Endothelial cell of umbilical vein (primary cell): ENCODE results near the gene ENPEP. TPM values are rescaled to one million over a fixed set of nuclear protein-coding genes. Genes with fewer than 3 reads are reported as not detected.
A peak's percentile ranks its signal among the peaks of the same experiment; 100 is the strongest.

ENCODE experiments used
- BruUV-seq: library from RNA; stranded (reverse); fragments of 400-500 nt; replicated peaks from 2 replicates; lab custom pipeline; 2021; lab: Mats Ljungman, UMichigan
- CTCF ChIA-PET: fragments of 300-600, 350-600 bp; sonication (Branson Sonifier 250); formaldehyde crosslinking; loops from one replicate; lab custom pipeline; 2021; ENCODE audit warnings: antibody characterized with exemption, inconsistent platforms; lab: Charles Lee
- POLR2A ChIA-PET: fragments of 300-600, 350-600 bp; sonication (Branson Sonifier 250); formaldehyde crosslinking; loops from one replicate; lab custom pipeline; 2021; ENCODE audit warnings: antibody characterized with exemption, inconsistent platforms; lab: Charles Lee
- DNase-seq: peaks from one replicate; pipeline ENCODE4 v3.0.0-alpha.2; 2011; ENCODE audit warnings: low read depth, low spot score
- FAIRE-seq: peaks from 2 replicates; lab custom pipeline; 2011; peaks lifted over from hg19 to GRCh38; lab: Jason Lieb, UNC
- H2AFZ ChIP-seq: 2 replicates; pipeline ENCODE4 v1.6.0; 2012; ENCODE audit warnings: low read depth, low read length, control low read depth, inconsistent platforms
- H3K27ac ChIP-seq: 2 replicates; pipeline ENCODE4 v1.5.1; 2011; ENCODE audit warnings: low read depth, mild to moderate bottlenecking, control low read depth, low read length, moderate library complexity; ENCODE audit not compliant: insufficient read depth
- H3K27me3 ChIP-seq, 2 experiments: 2 replicates each; pipeline versions ENCODE4 v1.6.0 to v1.6.1; 2011; ENCODE audit warnings: low read length in 2 of 2, mixed read lengths in 1 of 2; ENCODE audit not compliant: control insufficient read depth in 2 of 2, insufficient read depth in 2 of 2
- H3K36me3 ChIP-seq, 2 experiments: 2 replicates in 1 of 2; 3 replicates in 1 of 2; pipeline ENCODE4 v1.5.1; 2011; ENCODE audit warnings: low read length in 2 of 2, mild to moderate bottlenecking in 1 of 2, moderate library complexity in 1 of 2; ENCODE audit not compliant: control insufficient read depth in 2 of 2, insufficient read depth in 2 of 2; ENCODE audit errors: extremely low read depth in 1 of 2
- H3K4me1 ChIP-seq: 3 replicates; pipeline ENCODE4 v1.5.1; 2011; ENCODE audit warnings: mild to moderate bottlenecking, low read length; ENCODE audit not compliant: control insufficient read depth, insufficient read depth; ENCODE audit errors: extremely low read depth
- H3K4me2 ChIP-seq: 2 replicates; pipeline ENCODE4 v1.6.1; 2011; ENCODE audit warnings: low read length, control low read depth, mixed read lengths; ENCODE audit not compliant: insufficient read depth
- H3K4me3 ChIP-seq, 3 experiments: fragments of 200-600 bp in 1 of 3; sonication (generic), shearing (Covaris generic) in 1 of 3; replicated peaks in 1 of 3; 2 replicates each; pipeline ENCODE4 v1.5.1; 2011 to 2016; ENCODE audit warnings: control low read depth in 3 of 3, low read length in 3 of 3, mild to moderate bottlenecking in 2 of 3, inconsistent platforms in 1 of 3, low read depth in 1 of 3, moderate library complexity in 1 of 3; ENCODE audit not compliant: insufficient read depth in 1 of 3
- H3K79me2 ChIP-seq: 2 replicates; pipeline ENCODE4 v1.6.0; 2012; ENCODE audit warnings: low read length, inconsistent platforms; ENCODE audit not compliant: control insufficient read depth, insufficient read depth
- H3K9ac ChIP-seq: replicated peaks from 2 replicates; pipeline ENCODE3; 2011; ENCODE audit warnings: low read length, control low read depth; ENCODE audit not compliant: insufficient read depth; ENCODE audit errors: extremely low read depth
- H3K9me1 ChIP-seq: replicated peaks from 3 replicates; pipeline ENCODE4 v1.6.0; 2011; ENCODE audit warnings: mild to moderate bottlenecking, low read length; ENCODE audit not compliant: control insufficient read depth, insufficient read depth; ENCODE audit errors: extremely low read depth
- H3K9me3 ChIP-seq: replicated peaks from 2 replicates; pipeline ENCODE4 v1.5.1; 2012; ENCODE audit warnings: low read length, inconsistent platforms; ENCODE audit not compliant: control insufficient read depth, insufficient read depth
- H4K20me1 ChIP-seq: replicated peaks from 2 replicates; pipeline ENCODE3; 2011; ENCODE audit warnings: mild to moderate bottlenecking, low read length; ENCODE audit not compliant: control insufficient read depth, insufficient read depth; ENCODE audit errors: extremely low read depth
- EZH2 ChIP-seq: IDR thresholded peaks from 2 replicates; pipeline ENCODE4 v1.6.1; 2012; ENCODE audit warnings: borderline replicate concordance, low read depth, mild to moderate bottlenecking, moderate library complexity, low read length, inconsistent platforms; ENCODE audit not compliant: severe bottlenecking
- GATA2 ChIP-seq: IDR thresholded peaks from 2 replicates; pipeline ENCODE4 v1.7.0; 2011; ENCODE audit warnings: low read depth, mild to moderate bottlenecking, moderate library complexity, mixed read lengths, low read length; ENCODE audit not compliant: insufficient read length, insufficient read depth
- MYC ChIP-seq: IDR thresholded peaks from one replicate; pipeline ENCODE4 v1.6.1; 2011; ENCODE audit warnings: mild to moderate bottlenecking, low read depth, low read length
- POLR2AphosphoS5 ChIP-seq: IDR thresholded peaks from 2 replicates; pipeline ENCODE4 v1.6.1; 2012; ENCODE audit warnings: low read depth, mild to moderate bottlenecking, control low read depth, low read length, moderate library complexity; ENCODE audit not compliant: insufficient read depth
- dilution Hi-C: fragments of 300-500 bp; cut with MboI; formaldehyde crosslinking; loops from one replicate; pipeline ENCODE4 v1.15.0; 2019; ENCODE audit warnings: low sequenced_read_pairs; ENCODE audit not compliant: extremely low pct_ligation_motif_present
- intact Hi-C: fragments of 100-400 bp; cut with micrococcal nuclease; formaldehyde crosslinking; loops from one replicate; pipeline ENCODE4 v1.10.0; 2022
- polyA plus RNA-seq, 4 experiments: library from polyadenylated mRNA; depleted of rRNA in 3 of 4; stranded (reverse) in 3 of 4; unstranded in 1 of 4; fragments of >200 nt; gene quantifications; 2 replicates each; pipeline versions ENCODE4 v1.2.1 to v1.2.3, GENCODE V29; 2011 to 2012; ENCODE audit warnings: missing spikeins in 1 of 4
- total RNA-seq: library from RNA; stranded (reverse); gene quantifications from 2 replicates; pipeline ENCODE4 v1.2.3, GENCODE V29; 2021
- TF ChIP-seq, protein P1 (sequence below): IDR thresholded peaks from 2 replicates; pipeline ENCODE4 v1.6.1; 2011; ENCODE audit not compliant: insufficient read depth, insufficient read length
- TF ChIP-seq, protein P2 (sequence below), 2 donors: IDR thresholded peaks; 1 replicate in 1 of 2; 2 replicates in 1 of 2; pipeline ENCODE4 v1.5.1; 2011; ENCODE audit warnings: low read length in 2 of 2, mild to moderate bottlenecking in 2 of 2, moderate library complexity in 2 of 2, control low read depth in 1 of 2, inconsistent platforms in 1 of 2, low read depth in 1 of 2; ENCODE audit not compliant: insufficient read depth in 1 of 2; ENCODE audit errors: extremely low read depth in 1 of 2

The ENPEP gene
- total and polyA plus RNA-seq, 2 donors (not counting 3 experiments of a cell fraction or from before 2014, with no cell fraction given), result not detected

- FAIRE-seq, result no peak
- Histone ChIP-seq H3K27ac (no peak overlapping the region), H3K9ac (no peak overlapping the region), H3K4me3 (no peak overlapping the region), H3K27me3 (peaks cover 72 to 87% of the 10 kb centered on the region in 2 experiments), H3K79me2 (no peaks in the 10 kb centered on the region), H3K9me1 (no peaks in the 10 kb centered on the region), H4K20me1 (no peaks in the 10 kb centered on the region), H2AFZ (no peak overlapping the region), H3K4me2 (no peak overlapping the region), H3K36me3 (no peaks in the 10 kb centered on the region), H3K9me3 (no peaks in the 10 kb centered on the region), H3K4me1 (no peaks in the 10 kb centered on the region)
- ChIA-PET POLR2A (no interaction called here), CTCF (interaction anchor here (0.9 to 1.0 kb wide), 4 partner anchors 10 to 95 kb away, joined by 3 to 5 read pairs (median 3); no protein-coding TSS in a partner anchor)
- no peak for DNase-seq
- TF ChIP-seq GATA2 (no peak), MYC (no peak), POLR2AphosphoS5 (no peak), EZH2 (peak; percentile 22)
- TF ChIP-seq, protein P1, sequence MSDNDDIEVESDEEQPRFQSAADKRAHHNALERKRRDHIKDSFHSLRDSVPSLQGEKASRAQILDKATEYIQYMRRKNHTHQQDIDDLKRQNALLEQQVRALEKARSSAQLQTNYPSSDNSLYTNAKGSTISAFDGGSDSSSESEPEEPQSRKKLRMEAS, result no peak
- TF ChIP-seq, protein P2, sequence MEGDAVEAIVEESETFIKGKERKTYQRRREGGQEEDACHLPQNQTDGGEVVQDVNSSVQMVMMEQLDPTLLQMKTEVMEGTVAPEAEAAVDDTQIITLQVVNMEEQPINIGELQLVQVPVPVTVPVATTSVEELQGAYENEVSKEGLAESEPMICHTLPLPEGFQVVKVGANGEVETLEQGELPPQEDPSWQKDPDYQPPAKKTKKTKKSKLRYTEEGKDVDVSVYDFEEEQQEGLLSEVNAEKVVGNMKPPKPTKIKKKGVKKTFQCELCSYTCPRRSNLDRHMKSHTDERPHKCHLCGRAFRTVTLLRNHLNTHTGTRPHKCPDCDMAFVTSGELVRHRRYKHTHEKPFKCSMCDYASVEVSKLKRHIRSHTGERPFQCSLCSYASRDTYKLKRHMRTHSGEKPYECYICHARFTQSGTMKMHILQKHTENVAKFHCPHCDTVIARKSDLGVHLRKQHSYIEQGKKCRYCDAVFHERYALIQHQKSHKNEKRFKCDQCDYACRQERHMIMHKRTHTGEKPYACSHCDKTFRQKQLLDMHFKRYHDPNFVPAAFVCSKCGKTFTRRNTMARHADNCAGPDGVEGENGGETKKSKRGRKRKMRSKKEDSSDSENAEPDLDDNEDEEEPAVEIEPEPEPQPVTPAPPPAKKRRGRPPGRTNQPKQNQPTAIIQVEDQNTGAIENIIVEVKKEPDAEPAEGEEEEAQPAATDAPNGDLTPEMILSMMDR (IDR thresholded peaks at IDR 0.05; ENCODE audit: extremely low read depth in 1 of 2, insufficient read depth in 1 of 2, low read depth in 1 of 2, low read length in 2 of 2), result no peak
- intact Hi-C loops (no loop called here), dilution Hi-C loops (no loop called here)
- no TSS peak for BruUV-seq
These were observed 135.2 kb downstream of the ENPEP start for GRCh38 chr4:110610940-110611831.
